Left hindlimb (tissue), 1 donor: ENCODE results near the gene MALRD1.

ENCODE experiments used
- DNase-seq: peaks from one replicate; pipeline ENCODE4 v3.0.0-alpha.2; 2018

Gene MALRD1

DNA sequence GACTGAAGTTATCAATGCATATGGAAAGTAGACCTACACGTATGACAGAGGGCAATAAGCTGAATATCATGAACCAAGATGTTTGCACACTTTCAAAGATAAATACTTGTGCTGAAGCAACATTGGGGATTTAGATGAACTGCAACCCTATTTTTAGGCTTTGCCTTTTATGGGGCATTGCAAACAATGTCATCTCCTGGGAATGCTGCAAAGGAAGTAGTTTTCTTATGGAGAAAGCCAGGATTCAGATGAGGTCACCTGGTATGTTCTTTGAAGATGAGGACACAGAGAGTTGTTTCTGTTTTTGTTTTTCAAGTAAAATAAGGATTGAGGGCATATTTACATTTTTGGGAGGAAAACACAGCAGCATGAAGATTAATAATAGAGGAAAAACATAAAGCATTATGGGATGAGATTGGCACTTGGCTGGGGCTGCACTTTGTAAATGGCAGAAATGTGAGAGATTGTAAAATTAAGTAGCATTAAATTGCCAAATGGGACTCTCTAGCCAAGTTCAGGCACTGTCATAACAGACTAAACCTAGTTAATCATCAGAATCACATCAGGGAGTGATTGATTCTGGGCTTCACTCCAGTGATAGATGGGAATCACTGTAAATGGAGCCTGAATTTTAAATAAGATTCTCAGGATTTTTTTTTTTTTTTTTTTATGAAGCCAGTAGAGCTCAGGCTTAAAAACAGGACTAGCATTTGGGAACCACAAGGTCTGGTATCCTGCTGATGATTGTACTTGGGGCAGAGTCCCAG is 63.1 kb downstream of the MALRD1 start:
- no peak for DNase-seq

DNA sequence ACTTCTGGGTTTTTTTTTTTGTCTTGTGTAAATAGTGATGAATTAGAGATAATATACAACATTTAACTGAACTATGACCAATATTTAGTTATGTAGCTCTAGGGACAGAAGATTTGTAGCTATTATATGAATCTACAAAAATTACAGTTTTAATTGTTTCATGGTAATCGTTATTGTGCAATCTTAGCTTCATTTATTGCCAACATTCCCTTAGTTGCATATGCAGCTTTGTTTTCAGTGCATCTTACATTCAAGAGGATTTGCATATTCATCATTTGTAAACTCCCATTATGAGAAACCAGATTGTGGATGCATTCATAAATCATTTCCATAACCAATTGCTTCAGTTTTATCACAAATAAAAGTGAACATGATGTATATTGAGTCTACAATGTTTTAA is 68.8 kb downstream of the MALRD1 start:
- DNase-seq: no peak

DNA sequence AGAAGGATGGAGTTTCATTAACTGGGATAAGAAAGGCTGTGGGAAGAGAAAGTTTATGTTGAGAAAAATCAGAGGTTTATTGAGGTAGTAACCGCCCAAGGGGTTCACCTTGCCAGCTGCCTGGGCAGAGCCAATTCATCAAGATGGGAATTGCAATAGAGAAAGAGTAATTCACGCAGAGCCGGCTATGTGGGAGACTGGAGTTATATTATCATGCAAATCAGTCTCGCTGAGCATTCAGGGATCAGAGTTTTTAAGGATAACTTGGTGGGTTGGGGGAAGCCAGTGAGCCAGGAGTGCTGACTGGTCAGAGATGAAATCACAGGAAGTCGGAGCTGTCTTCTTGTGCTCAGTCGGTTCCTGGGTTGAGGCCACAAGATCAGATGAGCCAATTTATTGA is 70.6 kb downstream of the MALRD1 start:
- no peak for DNase-seq

- DNase-seq: no peak
Observed at GRCh38 chr10:19120381-19120908, 71.8 kb downstream of the MALRD1 start.

DNA sequence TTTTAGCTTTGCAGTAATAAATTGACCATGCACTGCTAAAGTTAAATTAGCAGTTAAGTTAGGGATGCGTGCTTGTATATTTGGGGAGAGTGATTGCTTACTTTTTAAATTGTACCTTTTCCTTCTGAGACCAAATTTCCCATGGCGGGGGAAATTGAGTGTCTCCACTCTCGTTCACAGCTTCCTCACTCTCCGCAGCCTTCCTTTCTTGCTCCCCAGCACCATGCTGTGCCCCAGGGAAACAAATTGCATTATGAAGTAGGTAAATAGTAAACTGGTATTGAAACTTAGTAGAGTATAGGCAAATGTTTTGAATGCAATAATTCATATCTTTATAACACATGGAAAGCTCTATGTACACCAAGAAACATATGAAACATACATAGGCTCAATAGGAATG is 85.4 kb downstream of the MALRD1 start:
- no peak for DNase-seq

GRCh38 chr10:19142967-19143366 is 94.4 kb downstream of the MALRD1 start:
- no peak for DNase-seq

GRCh38 chr10:19144206-19144605 is 95.6 kb downstream of the MALRD1 start:
- DNase-seq: no peak

GRCh38 chr10:19154375-19154774 is 105.8 kb downstream of the MALRD1 start:
- DNase-seq: no peak

DNA sequence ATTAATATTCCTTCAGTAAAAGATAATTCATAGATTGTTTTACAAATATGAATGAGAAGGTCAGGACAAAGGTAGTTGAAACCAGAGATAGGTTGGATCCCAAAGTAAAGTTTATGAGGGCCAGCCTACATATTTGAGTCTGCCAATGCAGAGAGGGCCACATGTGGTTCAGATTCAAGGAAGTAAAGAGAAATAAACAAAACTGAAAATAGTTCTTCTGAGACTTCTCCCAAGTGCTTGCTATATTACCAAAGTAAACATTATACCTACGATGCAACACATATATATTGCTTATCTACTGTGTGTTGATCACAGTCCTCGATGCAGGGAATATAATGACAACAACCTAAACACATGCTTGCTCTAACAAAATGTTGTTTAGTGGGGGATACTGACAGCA is 109.8 kb downstream of the MALRD1 start:
- no peak for DNase-seq

DNA sequence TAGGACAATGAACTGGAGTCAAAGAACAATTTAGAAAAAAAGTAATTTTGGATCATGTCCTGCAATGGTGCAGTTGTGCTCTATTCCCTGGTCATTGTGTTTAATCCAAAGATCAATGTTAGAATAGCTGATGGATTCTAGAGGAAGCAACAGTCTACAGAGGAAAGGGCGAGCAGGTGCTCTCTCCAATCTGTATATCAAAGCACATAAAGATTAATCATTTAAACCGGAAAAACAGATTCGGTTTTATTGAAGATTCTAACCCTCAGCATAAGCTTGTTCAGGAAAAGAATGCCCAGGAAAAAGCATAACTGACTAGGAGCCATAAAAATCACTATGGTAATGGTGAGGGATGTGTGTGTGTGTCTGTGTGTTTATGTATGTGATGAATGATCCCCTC is 110.3 kb downstream of the MALRD1 start:
- no peak for DNase-seq

GRCh38 chr10:19164461-19164860 is 115.9 kb downstream of the MALRD1 start:
- DNase-seq: no peak

GRCh38 chr10:19168584-19168983 is 120.0 kb downstream of the MALRD1 start:
- no peak for DNase-seq

- DNase-seq: no peak
Observed at GRCh38 chr10:19169041-19169440, 120.4 kb downstream of the MALRD1 start.

GRCh38 chr10:19169684-19170083 is 121.1 kb downstream of the MALRD1 start:
- DNase-seq: no peak

GRCh38 chr10:19178675-19179074 is 130.1 kb downstream of the MALRD1 start:
- no peak for DNase-seq

DNA sequence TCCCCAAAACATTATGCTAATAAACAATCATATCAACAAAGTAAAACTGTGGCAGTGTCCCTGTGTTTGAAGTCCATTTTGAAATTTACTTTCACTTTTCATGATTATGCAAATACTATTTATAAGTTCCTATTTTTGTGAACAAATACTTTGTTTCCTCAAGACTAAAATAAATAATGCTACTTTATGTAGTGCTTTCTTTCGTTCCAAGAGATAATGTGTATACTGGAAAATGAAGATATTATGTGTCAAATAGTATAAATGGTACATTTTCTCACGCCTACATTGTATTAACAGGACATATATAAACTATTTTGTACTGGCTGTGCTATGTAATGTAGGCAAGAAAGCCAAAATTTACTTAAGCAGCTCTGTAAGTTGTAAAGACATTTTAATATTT is 136.3 kb downstream of the MALRD1 start:
- no peak for DNase-seq

DNA sequence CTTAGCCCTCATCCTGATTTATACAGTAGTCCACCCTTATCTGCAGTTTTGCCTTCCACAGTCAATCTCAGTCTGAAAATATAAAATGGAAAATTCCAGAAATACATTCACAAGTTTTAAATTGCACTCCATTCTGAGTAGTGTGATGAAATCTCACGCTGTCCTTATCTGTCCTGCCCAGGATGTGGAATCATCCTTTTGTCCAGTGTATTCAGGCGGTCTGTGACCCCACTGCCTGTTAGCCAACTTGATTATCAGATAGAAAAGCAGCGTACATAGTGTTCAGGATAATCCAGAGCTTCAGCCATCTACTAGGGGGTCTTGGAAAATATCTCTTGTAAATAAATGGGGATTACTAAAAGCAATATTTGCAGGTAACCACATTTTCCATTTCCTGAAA is 146.3 kb downstream of the MALRD1 start:
- DNase-seq: no peak

GRCh38 chr10:19195698-19196097 is 147.1 kb downstream of the MALRD1 start:
- no peak for DNase-seq

GRCh38 chr10:19200211-19200610 is 151.6 kb downstream of the MALRD1 start:
- DNase-seq: no peak

- DNase-seq: no peak
Observed at GRCh38 chr10:19204246-19204917, 155.8 kb downstream of the MALRD1 start.

- DNase-seq: no peak
Observed at GRCh38 chr10:19209319-19209718, 160.7 kb downstream of the MALRD1 start.

- DNase-seq: no peak
Observed at GRCh38 chr10:19212590-19212989, 164.0 kb downstream of the MALRD1 start.

GRCh38 chr10:19221216-19221615 is 172.6 kb downstream of the MALRD1 start:
- DNase-seq: no peak

GRCh38 chr10:19226025-19226424 is 177.4 kb downstream of the MALRD1 start:
- DNase-seq: no peak
